IPS DF 4.7 (cell line): Measurements from ENCODE around the gene GLB1L3.
"Not testable (repeated sequence)": the region's sequence is repeated elsewhere in the genome, so short reads cannot be mapped to it uniquely, and the experiment has no call there.

Source experiments
- DNase-seq: peaks from one replicate; pipeline ENCODE4 v3.0.0-alpha.2; 2013; ENCODE audit warnings: low spot score; ENCODE audit errors: extremely low read depth

The GLB1L3 gene

DNA sequence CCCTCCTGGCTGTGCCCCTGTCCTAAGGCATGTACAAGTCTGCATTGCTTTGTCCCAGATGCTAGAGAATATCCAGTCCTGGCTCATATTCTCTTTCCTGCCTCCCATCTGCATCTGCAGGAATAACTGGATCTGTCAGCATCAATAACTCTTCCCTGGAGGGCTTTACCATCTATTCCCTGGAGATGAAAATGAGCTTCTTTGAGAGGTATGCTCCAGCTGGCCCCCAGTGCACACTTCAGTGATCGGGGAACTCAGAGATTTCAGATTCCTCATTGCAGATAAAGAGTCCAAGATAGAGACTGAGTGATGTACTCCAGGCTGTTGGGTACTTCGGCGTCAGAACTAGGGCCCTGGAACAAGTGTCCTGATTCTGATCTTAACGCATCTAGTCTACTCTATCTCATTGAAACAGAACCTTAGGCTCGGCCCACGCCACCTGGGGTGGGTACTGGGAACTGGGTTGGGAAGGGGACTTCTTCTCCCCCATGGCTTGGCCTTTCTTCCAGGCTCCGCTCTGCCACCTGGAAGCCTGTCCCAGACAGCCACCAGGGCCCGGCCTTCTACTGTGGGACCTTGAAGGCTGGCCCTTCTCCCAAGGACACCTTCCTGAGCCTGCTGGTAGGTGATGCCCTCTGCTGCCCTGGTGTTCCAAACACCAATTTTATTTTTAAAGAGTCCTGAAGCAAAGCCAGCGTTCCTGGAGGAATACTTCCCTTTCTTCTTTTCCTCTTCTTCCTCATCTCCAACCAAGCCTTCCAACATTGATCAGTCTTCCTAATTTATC, 37.8 kb downstream of the GLB1L3 start:
- DNase-seq = no peak

DNA sequence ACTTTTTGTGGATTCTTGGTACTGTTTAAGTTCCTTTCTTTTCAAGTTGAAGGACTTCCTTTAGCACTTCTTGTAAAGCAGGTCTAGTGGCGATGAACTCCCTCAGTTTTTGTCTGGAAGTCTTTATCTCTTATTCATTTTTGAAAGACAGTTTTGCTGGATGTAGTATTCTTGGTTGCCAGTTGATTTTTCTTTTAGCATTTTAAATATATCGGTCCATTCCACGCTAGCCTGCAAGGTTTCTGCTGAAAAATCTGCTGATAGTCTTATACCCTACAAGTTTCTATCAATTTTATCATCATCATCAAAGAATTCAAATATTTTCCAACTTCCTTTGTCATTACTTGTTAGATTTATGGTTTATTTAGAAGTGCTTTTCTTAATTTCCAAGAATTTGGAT, 40.9 kb downstream of the GLB1L3 start:
- no peak for DNase-seq

DNA sequence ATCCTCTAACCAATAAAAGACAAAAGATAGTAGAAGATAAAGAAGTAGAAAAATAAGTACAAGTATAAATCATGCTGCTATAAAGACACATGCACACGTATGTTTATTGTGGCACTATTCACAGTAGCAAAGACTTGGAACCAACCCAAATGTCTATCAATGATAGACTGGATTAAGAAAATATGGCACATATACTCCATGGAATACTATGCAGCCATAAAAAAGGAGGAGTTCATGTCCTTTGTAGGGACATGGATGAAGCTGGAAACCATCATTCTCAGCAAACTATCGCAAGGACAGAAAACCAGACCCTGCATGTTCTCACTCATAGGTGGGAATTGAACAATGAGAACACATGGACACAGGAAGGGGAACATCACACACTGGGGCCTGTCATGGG, 45.2 kb downstream of the GLB1L3 start:
- not testable (repeated sequence) for DNase-seq

DNA sequence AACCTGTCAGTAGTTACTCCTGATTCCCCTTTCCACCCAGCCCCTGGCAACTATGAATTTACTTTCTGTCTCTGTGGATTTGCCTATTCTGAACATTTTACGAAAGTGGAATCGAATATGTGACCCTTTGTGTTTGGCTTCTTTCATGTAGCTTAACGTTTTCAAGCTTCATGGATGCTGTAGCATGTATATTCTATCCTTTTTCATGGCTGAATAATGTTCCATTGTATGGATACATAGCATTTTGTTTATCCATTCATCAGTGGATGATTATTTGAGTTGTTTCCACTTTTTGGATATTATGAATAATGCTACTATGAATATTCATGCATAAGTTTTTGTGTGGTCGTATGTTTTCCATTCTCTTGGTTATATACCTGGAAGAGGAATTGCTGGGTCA, 46.4 kb downstream of the GLB1L3 start:
- no peak for DNase-seq

DNA sequence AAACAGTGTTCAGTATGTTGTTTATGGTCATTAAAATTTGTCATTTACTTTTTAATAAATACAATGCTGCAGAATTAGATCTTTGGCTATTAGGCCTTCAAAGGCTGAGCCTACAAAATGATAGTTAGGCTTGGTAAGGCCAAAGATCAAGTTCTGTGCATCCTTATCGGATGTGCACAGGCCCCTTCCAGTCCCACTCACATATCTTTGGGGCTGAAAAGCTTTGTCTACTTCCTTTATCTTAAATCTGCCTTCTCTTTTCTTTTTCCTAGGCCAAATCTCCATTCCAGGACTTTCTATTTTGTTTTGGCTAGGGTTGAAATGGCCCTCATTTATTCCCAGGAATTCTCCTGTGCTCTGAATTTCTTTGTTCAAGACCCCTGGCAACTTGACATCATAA, 52.3 kb downstream of the GLB1L3 start:
- no peak for DNase-seq

DNA sequence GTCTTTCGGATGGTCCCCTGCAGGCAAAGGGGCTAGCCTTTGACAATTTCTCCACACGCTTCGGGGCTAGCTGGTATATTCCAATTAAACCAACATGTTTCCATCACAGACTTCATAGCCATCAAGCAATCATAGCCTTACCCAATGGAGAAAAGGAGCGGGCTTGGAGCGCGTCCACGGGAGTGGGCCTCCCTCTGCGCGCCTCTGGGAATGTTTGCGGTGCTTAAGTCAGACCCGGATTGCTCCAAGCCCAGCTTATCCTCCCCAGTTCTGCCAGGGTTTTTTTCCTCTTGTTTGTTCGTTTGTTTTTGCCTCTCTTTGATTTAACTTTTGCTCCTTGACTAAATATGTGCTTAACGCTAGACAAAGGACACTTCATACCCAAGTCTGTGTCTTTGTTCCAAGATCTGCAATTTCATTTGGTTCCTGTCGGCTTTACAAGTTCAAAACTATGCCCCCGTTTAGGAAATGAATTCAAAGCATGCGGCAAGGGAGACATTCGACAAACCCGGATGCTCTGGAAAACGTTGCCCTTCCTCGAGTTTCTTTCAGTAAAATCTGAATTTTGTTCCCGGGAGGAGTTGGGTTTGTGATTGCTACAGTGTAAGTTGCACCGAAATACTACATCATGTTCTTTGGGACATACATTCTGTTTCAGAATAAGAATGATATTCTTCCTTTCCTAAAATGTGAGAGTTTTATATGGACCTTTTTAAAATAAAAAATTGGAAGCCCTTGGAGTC, 54.6 kb downstream of the GLB1L3 start:
- no peak for DNase-seq

DNA sequence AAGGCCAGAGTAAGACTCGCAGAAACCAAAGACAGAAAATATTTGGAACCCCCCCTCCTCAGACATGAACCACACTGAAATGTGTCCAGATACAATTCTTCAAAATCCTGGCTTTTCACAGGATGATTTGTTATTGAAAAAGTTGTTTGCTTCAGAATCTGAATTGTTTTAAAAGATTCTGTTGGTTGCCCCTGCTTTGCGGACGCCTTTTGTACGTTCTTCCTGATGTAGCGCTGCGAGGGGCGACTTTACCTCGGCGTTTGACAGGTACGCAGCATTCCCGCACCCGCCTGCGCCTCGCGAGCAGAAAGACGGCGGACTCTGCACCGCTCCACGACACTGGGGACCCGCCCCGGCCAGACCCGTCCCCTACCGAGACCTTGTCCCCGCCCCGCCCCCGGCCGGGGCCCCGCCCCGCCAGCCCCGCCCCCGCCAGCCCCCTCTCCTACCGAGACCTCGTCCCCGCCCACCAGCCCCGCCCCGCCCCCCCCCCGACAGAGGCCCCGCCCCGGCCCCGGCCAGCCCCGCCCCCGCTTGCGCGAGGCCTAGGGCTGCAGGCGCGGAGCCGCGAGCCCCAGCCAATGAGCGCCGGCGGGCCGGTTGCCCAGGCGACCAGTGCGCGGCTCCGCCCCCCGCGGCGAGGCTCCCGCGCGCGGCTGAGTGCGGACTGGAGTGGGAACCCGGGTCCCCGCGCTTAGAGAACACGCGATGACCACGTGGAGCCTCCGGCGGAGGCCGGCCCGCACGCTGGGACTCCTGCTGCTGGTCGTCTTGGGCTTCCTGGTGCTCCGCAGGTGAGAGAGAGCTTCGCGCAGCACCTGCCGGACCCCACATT, 55.4 kb downstream of the GLB1L3 start, which contains the start of gene GLB1L2:
Gene GLB1L2, plus strand, starts transcription at position 635 of the 835 bp plus-strand sequence. Its CDS starts 74 bp downstream, at position 709.
- DNase-seq = no peak

DNA sequence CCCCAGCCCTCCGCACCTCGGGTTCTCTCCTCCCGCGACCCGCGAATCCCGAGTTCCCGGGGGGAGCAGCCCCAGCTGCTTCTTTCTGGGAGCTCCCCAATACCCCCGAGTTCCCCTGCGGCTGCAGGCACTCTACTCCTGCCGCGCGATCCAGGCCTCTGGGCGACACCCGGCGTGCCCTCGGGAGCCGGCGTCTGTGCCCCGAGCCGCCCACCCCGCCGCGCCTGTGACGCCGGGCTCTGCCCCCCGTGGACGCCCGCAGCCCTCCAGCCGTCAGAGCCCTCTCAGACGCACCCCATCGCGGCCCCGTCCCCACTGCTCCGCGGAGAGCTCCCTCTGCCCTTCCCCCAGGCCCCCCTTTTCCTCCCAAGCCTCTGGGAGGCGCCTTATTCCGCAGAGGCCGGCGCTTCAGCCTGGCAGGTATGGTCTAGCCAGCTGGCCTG, 56.0 kb downstream of the GLB1L3 start:
- no peak for DNase-seq

DNA sequence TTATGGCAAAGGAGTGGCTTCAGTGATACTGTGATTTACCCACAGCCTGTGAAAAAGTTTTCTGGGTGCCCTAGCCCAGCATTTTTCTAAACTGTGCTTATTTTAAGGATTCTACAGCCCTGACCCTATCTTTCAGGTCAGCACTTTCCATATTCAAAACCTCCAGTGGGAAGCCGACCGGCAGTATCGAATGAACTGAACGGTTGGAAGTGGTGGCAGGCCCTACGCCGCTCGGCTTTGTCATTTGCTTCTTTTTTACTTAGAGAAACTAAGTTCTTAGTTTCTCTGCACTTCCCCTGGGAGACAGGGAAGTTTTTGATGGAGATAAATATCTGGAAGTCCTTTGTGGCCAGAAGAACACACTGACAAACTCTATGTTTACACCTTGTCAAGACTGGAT, 56.6 kb downstream of the GLB1L3 start:
- no peak for DNase-seq

DNA sequence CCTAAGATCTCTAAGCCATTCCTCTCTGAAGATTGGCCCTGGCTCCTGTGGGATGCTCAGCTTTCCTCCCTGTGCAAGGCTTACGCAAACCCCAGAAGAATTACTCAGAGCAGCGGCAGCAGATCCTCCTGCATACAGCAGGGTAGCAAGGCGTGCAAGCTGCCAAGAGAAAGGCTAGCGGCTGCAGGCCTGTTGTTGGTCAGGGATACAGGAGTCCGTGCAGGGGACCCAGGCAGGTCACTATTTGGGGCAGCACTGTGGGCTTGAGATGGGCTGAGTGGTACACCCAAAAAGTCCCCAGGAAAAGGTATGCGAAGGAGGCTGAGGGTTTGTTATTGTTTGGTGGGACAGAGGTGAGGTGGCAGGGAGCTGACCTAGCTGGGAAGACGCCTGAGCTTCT, 57.1 kb downstream of the GLB1L3 start:
- no peak for DNase-seq

DNA sequence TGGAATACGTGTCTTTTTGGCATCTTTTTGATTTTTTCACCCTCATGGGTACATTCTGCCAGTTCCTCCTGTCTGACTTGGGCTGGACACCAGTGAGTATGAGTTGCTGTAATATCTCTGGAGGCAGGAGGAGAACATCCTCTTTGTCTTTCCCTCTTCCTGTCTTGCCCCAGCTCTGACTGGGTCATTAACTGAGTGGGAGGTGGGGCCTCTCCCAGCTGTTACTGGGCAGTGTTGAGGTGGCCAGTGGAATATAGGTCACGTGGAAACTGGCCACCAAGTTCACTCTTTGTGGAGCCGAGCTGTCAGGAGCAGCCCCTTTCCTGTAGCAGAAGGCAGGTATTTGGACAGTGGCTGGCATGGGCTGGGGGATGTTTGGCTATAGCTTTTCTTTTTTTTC, 57.8 kb downstream of the GLB1L3 start:
- DNase-seq = no peak

DNA sequence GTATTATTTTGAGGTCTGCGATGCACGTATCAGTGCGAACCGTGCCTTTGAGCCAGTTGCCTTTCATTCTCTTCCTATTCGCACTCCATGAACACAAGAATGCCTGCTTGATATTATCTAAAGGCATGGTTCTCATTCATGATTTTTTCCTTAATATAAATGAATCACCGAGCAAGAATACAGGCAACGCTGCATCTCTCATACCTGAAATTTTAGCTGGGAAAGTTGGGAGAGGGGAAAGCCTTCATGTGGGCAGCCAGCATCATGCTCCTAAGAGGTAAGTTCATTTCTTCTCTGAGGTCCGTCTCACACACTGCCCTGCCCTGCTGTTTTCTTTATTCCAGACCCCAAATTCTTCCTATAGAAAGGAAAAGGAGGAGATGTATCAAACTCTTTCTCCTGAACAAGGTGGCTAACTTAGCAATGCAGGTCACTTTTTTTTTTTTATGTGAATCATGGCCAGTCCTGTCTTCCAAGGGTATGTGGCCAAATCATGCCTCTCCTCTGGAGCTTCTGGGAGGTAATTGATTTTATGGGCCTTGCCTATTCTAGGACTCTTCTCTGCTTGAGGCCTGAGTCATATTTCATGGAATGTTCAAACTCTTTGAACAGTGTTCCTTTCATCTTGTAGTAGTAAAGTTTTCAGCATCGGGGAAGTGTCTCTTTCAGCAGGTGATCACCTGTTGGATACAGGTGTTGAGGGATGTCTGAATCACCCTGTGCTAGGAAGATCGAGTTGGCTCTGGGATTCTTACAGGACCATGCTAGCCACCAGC, 58.8 kb downstream of the GLB1L3 start:
- DNase-seq = no peak

DNA sequence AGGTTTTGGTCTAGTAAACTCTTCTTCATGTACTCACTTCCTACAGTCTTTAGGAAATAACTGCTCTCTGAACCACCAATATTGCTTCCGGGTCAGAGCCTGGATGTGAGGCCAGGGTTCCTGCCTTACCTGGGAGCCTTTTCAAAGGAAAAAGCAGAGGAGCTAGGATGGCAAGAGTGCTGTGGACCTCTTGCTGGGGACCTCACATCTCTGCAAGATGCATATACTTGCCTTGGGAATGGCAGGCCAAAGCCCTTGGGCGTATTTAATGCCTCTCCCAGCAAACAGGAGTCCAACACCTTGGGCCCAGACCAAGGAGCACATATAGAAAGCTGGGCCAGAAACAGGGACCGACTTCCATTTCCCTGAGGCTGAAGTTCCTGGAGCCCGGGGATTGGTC, 60.9 kb downstream of the GLB1L3 start:
- DNase-seq = no peak

DNA sequence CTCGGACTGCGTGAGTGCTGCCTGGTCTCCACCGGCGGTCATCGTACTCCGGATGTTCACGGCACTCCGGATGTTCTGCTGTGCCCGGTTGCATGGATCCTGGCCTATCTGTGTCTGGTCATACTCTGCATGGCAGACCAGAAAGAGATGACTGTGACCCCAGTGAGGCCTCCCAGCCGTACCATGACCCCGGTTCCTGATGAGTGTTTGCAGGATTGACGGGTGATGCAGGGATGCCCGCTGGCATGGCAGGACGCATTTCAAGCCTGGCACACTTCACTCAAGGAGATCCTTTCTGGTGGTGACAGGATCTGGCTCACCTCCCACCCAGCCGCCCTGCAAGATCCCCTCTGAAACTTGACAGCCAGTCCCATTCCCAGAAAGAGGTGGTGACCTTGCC, 61.9 kb downstream of the GLB1L3 start:
- DNase-seq = no peak

DNA sequence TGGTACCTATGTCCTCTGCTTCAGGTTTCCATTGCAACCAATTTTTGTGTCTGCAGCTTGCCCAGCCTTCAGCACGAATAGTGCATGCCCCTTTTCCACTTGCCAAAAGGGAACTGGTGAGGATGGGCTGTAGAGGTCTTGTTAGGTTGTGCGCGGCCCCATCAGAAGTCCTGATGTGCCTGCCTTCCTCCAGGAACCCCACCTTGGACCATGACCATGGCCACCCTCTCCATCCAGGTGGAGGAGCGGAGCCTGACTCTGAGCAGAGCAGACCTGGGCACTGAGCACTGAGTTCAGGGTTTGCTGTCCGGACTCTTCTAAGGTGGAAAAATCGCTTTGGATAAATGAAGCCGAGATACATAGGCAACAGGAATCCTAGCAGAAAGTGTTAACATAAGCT, 62.5 kb downstream of the GLB1L3 start:
- DNase-seq = no peak

DNA sequence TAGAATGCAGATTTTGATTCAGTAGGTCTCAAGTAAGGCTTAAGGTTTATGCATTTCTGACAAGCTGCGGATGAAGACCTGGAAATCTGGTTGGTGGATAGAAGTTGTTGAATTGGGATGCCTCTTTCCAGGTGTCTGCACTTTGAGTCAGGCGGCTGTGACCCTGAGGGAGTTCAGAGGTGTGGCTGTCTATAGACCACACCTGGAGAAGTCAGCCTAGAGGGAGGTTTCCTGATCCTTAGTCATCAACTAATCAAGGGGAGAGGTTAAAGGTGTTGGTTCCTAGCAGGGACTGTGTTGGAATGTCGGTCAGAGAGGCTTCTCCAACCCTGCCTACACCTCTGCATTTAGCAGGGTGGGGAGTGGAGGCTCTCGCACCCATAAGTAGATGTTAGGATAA, 63.6 kb downstream of the GLB1L3 start:
- DNase-seq = no peak

DNA sequence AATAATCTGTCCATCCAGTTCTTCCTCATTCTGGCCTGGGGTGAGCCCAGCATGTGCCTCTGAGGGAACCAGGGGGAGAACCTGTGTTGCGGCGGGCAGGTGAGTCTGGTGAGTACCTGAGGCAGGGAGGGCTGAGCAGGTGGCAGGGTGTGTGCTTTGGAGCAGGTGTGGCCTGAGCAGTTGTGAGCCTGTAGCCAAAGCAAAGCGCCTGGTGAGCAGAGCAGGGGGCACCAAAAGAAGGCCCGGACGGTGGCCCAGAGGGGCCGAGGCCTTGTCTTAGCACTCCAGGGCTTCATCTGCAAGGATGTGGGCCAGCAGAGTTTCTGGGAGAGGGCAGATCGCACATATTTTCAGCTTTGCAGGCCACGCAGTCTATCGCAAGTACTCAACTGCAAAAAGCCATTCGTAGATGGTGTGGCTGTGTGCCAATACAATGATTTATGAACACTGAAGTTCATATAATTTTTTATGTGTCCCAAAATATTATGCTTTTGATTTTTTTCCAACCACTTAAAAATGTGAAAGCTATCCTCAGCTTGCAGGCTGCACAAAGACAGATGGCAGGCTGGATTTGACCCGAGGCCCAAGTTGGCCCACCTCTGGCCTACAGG, 64.3 kb downstream of the GLB1L3 start:
- no peak for DNase-seq

DNA sequence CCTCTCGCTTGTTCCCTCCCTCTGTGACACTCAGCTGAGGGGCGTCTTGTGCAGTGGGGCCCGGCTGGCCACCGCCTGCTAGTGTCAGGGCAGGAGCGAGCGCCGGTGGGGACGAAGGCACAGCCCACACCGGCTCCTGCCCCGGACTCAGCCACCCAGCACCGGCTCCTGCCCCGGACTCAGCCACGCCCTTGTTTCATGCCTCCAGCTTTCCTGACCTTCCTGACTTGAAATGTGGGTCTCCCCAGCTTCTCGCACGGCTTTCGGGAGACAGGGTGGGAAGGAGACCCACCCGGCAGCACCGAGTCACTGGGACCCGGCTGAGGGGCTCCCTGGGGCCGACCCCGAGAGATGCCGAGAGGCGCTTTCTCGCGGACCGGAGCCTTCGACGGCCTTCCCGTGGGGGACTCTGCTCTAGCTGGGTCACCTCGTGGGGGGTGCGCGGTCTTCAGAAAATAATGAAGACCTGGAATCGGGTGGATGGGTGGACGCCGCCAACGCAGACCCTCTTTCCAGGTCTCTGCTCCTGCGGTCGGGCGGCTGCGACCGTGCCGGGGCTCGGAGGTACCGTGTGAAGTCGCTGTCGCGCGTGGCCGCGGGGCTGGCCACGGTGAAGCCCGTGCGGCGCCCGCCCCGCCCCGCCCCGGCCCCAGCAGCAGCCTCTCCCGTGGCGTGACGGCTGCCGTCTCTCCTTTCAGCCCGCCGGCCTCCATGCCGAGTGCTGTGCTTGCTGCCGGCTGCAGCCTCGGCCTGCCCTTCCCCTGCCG, 65.8 kb downstream of the GLB1L3 start:
- no peak for DNase-seq

DNA sequence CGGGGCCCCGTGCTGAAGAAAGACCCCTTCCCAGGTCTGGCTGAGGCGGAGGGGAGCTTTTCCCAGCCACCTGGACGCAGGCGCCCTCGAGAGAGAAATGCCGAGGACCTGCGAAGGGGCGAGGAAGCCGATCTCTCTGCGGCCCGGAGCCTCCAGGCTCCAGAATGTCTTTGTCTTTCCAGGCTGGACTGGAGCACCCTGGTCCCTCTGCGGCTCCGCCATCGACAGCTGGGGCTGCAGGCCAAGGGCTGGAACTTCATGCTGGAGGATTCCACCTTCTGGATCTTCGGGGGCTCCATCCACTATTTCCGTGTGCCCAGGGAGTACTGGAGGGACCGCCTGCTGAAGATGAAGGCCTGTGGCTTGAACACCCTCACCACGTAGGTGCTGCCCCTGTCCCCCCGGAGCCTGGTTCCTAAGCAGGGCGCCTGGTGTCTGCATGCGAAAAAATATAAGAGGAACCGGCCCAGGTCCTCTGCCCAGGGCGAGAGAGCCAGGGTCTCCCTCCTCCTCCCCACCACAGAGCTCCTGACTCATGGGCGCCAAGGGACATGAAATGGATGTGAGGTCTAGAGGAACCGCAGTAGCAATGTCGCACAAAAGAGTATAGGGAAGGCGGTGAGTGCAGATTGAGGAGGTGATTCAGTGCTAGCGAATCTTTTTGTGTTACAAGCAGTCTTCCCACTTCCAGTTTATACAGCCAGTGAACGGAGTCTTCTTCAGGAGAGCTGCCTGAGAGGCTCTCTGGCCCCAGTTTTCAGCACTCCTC, 66.6 kb downstream of the GLB1L3 start:
- no peak for DNase-seq
